ENCODE data around the gene FGF22. TPM values are rescaled to one million over a fixed set of nuclear protein-coding genes. Genes with fewer than 3 reads are reported as not detected.

Gene FGF22
- total and polyA plus RNA-seq, 2 of the 13 experiments (the other 11 are each of a cell fraction or from before 2014, with no cell fraction given) = 0.24 TPM; not detected in 1

DNA sequence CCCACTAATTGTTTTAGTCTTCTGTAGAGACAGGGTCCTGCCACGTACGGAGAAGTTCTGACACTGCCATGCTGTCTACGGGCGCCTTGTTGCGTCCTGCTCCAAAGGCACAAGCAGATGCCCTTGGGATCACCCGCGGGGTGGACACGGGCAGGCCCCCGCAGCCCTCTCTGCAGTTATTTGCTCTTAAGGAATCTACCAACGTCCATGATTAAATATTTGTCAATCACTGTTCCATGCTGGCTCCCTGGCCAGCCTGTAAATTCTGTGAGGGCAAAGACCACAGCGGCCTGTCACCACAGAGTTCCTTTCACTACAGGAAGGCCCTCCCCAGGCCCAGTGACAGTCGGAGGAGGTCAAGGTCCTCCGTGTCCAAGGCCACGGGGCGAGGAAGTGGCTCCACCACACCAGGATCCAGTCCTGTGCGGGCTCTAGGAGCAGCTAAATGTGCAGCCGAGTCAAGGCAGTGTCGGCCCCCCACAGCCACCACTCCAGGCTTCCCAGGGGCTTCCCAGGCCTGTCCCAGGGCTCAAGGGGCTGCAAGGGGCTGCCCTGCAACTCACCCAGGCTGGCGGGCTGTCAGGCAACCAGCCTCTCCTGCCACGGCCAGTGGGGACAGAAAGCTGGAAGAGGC is 21.2 kb downstream of the FGF22 start (continued):
- TF ChIP-seq, protein P1, sequence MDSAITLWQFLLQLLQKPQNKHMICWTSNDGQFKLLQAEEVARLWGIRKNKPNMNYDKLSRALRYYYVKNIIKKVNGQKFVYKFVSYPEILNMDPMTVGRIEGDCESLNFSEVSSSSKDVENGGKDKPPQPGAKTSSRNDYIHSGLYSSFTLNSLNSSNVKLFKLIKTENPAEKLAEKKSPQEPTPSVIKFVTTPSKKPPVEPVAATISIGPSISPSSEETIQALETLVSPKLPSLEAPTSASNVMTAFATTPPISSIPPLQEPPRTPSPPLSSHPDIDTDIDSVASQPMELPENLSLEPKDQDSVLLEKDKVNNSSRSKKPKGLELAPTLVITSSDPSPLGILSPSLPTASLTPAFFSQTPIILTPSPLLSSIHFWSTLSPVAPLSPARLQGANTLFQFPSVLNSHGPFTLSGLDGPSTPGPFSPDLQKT (CRISPR knock-in tag; IDR thresholded peaks at IDR 0.05; ENCODE audit: borderline replicate concordance) = no peak
- TF ChIP-seq, protein P2, sequence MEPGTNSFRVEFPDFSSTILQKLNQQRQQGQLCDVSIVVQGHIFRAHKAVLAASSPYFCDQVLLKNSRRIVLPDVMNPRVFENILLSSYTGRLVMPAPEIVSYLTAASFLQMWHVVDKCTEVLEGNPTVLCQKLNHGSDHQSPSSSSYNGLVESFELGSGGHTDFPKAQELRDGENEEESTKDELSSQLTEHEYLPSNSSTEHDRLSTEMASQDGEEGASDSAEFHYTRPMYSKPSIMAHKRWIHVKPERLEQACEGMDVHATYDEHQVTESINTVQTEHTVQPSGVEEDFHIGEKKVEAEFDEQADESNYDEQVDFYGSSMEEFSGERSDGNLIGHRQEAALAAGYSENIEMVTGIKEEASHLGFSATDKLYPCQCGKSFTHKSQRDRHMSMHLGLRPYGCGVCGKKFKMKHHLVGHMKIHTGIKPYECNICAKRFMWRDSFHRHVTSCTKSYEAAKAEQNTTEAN (CRISPR knock-in tag; conservative IDR thresholded peaks at IDR 0.05) = peak; percentile 50; the same call in 1 of the 2 replicates
- peak; percentile 78 for TF ChIP-seq POLR2AphosphoS5 (IDR thresholded peaks at IDR 0.05; ENCODE audit: low read depth, low read length)
- TF ChIP-seq SRSF4 (IDR thresholded peaks at IDR 0.05; ENCODE audit: low read depth, low read length, poor library complexity, severe bottlenecking) = no peak
- TF ChIP-seq, protein P3, sequence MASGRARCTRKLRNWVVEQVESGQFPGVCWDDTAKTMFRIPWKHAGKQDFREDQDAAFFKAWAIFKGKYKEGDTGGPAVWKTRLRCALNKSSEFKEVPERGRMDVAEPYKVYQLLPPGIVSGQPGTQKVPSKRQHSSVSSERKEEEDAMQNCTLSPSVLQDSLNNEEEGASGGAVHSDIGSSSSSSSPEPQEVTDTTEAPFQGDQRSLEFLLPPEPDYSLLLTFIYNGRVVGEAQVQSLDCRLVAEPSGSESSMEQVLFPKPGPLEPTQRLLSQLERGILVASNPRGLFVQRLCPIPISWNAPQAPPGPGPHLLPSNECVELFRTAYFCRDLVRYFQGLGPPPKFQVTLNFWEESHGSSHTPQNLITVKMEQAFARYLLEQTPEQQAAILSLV (CRISPR knock-in tag; IDR thresholded peaks at IDR 0.05; ENCODE audit: borderline replicate concordance) = no peak
- TF ChIP-seq CEBPG (CRISPR knock-in tag; IDR thresholded peaks at IDR 0.05) = peak; percentile 60
- peak; percentile 44; the same call in 1 of the 2 replicates for TF ChIP-seq PITX1 (CRISPR knock-in tag; IDR thresholded peaks at IDR 0.05)
- TF ChIP-seq TOE1 (CRISPR knock-in tag; IDR thresholded peaks at IDR 0.05) = no peak
- TF ChIP-seq, protein P4, sequence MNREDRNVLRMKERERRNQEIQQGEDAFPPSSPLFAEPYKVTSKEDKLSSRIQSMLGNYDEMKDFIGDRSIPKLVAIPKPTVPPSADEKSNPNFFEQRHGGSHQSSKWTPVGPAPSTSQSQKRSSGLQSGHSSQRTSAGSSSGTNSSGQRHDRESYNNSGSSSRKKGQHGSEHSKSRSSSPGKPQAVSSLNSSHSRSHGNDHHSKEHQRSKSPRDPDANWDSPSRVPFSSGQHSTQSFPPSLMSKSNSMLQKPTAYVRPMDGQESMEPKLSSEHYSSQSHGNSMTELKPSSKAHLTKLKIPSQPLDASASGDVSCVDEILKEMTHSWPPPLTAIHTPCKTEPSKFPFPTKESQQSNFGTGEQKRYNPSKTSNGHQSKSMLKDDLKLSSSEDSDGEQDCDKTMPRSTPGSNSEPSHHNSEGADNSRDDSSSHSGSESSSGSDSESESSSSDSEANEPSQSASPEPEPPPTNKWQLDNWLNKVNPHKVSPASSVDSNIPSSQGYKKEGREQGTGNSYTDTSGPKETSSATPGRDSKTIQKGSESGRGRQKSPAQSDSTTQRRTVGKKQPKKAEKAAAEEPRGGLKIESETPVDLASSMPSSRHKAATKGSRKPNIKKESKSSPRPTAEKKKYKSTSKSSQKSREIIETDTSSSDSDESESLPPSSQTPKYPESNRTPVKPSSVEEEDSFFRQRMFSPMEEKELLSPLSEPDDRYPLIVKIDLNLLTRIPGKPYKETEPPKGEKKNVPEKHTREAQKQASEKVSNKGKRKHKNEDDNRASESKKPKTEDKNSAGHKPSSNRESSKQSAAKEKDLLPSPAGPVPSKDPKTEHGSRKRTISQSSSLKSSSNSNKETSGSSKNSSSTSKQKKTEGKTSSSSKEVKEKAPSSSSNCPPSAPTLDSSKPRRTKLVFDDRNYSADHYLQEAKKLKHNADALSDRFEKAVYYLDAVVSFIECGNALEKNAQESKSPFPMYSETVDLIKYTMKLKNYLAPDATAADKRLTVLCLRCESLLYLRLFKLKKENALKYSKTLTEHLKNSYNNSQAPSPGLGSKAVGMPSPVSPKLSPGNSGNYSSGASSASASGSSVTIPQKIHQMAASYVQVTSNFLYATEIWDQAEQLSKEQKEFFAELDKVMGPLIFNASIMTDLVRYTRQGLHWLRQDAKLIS (CRISPR knock-in tag; IDR thresholded peaks at IDR 0.05) = no peak
- no peak; the same call in 1 of the 2 replicates for TF ChIP-seq PAX8 (CRISPR knock-in tag; IDR thresholded peaks at IDR 0.05; ENCODE audit: borderline replicate concordance)
- peak; percentile 56; the same call in 1 of the 2 replicates for TF ChIP-seq DPF2 (CRISPR knock-in tag; IDR thresholded peaks at IDR 0.05; ENCODE audit: borderline replicate concordance, low read depth)
- no peak for TF ChIP-seq IKZF1 (IDR thresholded peaks at IDR 0.05)
- TF ChIP-seq MTA1 (CRISPR knock-in tag; IDR thresholded peaks at IDR 0.05; ENCODE audit: borderline replicate concordance) = peak; percentile 84
- TF ChIP-seq, protein P5, sequence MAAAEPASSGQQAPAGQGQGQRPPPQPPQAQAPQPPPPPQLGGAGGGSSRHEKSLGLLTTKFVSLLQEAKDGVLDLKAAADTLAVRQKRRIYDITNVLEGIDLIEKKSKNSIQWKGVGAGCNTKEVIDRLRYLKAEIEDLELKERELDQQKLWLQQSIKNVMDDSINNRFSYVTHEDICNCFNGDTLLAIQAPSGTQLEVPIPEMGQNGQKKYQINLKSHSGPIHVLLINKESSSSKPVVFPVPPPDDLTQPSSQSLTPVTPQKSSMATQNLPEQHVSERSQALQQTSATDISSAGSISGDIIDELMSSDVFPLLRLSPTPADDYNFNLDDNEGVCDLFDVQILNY (CRISPR knock-in tag; conservative IDR thresholded peaks at IDR 0.05) = no peak
- peak; percentile 96 for TF ChIP-seq MEIS1 (CRISPR knock-in tag; IDR thresholded peaks at IDR 0.05; ENCODE audit: borderline replicate concordance)
